Activated CD8-positive, alpha-beta memory T cell treated with anti-CD3 and anti-CD28 coated beads for 48 hours (primary cell): ENCODE data around the gene XPR1.

Experiments
- DNase-seq, 3 experiments: peaks; one replicate each; pipeline ENCODE4 v3.0.0-alpha.2; 2020; ENCODE audit warnings: low read depth in 2 of 3, low spot score in 2 of 3

XPR1 gene

GRCh38 chr1:180927348-180927747, 295.5 kb downstream of the XPR1 start:
- DNase-seq = no peak

GRCh38 chr1:180927841-180928240, 296.0 kb downstream of the XPR1 start:
- DNase-seq = no peak

GRCh38 chr1:180928331-180929230, 296.8 kb downstream of the XPR1 start:
- DNase-seq = no peak

- no peak for DNase-seq
Measured at GRCh38 chr1:180929389-180929788, 297.6 kb downstream of the XPR1 start.

- no peak for DNase-seq
Measured at GRCh38 chr1:180930687-180931086, 298.9 kb downstream of the XPR1 start.

- DNase-seq = no peak
Measured at GRCh38 chr1:180931529-180931928, 299.7 kb downstream of the XPR1 start.

- no peak for DNase-seq
Measured at GRCh38 chr1:180932378-180932777, 300.6 kb downstream of the XPR1 start.

- DNase-seq = no peak
Measured at GRCh38 chr1:180933141-180933540, 301.3 kb downstream of the XPR1 start.

GRCh38 chr1:180934563-180934962, 302.7 kb downstream of the XPR1 start:
- DNase-seq = no peak

GRCh38 chr1:180935326-180936109, 303.7 kb downstream of the XPR1 start:
- no peak for DNase-seq

GRCh38 chr1:180936110-180937011, 304.5 kb downstream of the XPR1 start:
- no peak for DNase-seq

- DNase-seq = no peak
Measured at GRCh38 chr1:180937012-180937372, 305.2 kb downstream of the XPR1 start.

- DNase-seq = no peak
Measured at GRCh38 chr1:180937624-180938225, 305.9 kb downstream of the XPR1 start.

GRCh38 chr1:180939073-180939710, 307.4 kb downstream of the XPR1 start:
- no peak for DNase-seq

GRCh38 chr1:180939711-180940103, 307.9 kb downstream of the XPR1 start:
- DNase-seq = no peak
